Keratinocyte (primary cell): Measurements from ENCODE around the gene ZFP30. TPM values are rescaled to one million over a fixed set of nuclear protein-coding genes. Genes with fewer than 3 reads are reported as not detected.
A peak's percentile ranks its signal among the peaks of the same experiment; 100 is the strongest.

ENCODE experiments used
- DNase-seq: peaks from one replicate; pipeline ENCODE4 v3.0.0-alpha.2; 2011; ENCODE audit warnings: low read depth, missing footprints, low spot score
- FAIRE-seq: peaks from 2 replicates; lab custom pipeline; 2011; peaks lifted over from hg19 to GRCh38; lab: Jason Lieb, UNC
- H2AFZ ChIP-seq: 2 replicates; pipeline ENCODE4 v1.6.0; 2012; ENCODE audit warnings: low read length, control low read depth, inconsistent platforms; ENCODE audit not compliant: control insufficient read depth
- H3K27ac ChIP-seq: 2 replicates; pipeline ENCODE4 v1.5.1; 2011; ENCODE audit warnings: low read length; ENCODE audit not compliant: control insufficient read depth, insufficient read depth
- H3K27me3 ChIP-seq: 3 replicates; pipeline ENCODE4 v1.6.0; 2011; ENCODE audit warnings: low read length; ENCODE audit not compliant: control insufficient read depth, insufficient read depth; ENCODE audit errors: extremely low read depth
- H3K36me3 ChIP-seq, 2 experiments: 2 replicates in 1 of 2; 3 replicates in 1 of 2; pipeline ENCODE4 v1.5.1; 2011; ENCODE audit warnings: low read length in 2 of 2, mild to moderate bottlenecking in 1 of 2; ENCODE audit not compliant: control insufficient read depth in 2 of 2, insufficient read depth in 2 of 2; ENCODE audit errors: extremely low read depth in 1 of 2
- H3K4me1 ChIP-seq: 3 replicates; pipeline ENCODE4 v1.5.1; 2011; ENCODE audit warnings: low read length; ENCODE audit not compliant: control insufficient read depth, insufficient read depth; ENCODE audit errors: extremely low read depth
- H3K4me2 ChIP-seq: 3 replicates; pipeline ENCODE4 v1.6.0; 2011; ENCODE audit warnings: low read depth, low read length; ENCODE audit not compliant: control insufficient read depth, insufficient read depth; ENCODE audit errors: extremely low read depth
- H3K4me3 ChIP-seq, 3 experiments: fragments of 200-600 bp in 1 of 3; sonication (generic) in 1 of 3; 2 replicates in 2 of 3; 3 replicates in 1 of 3; pipeline ENCODE4 v1.5.1; 2011 to 2016; ENCODE audit warnings: low read length in 3 of 3, mild to moderate bottlenecking in 3 of 3, control low read depth in 2 of 3, inconsistent platforms in 1 of 3, low read depth in 1 of 3, mixed read lengths in 1 of 3, mixed run types in 1 of 3, moderate library complexity in 1 of 3; ENCODE audit not compliant: control insufficient read depth in 2 of 3, insufficient read depth in 2 of 3; ENCODE audit errors: extremely low read depth in 1 of 3
- H3K79me2 ChIP-seq: 2 replicates; pipeline ENCODE4 v1.6.0; 2012; ENCODE audit warnings: low read length; ENCODE audit not compliant: control insufficient read depth, insufficient read depth
- H3K9ac ChIP-seq: 3 replicates; pipeline ENCODE4 v1.6.0; 2011; ENCODE audit warnings: low read length; ENCODE audit not compliant: control insufficient read depth, insufficient read depth; ENCODE audit errors: extremely low read depth
- H3K9me1 ChIP-seq: 3 replicates; pipeline ENCODE4 v1.6.0; 2011; ENCODE audit warnings: low read length; ENCODE audit not compliant: control insufficient read depth, insufficient read depth; ENCODE audit errors: extremely low read depth
- H3K9me3 ChIP-seq: 2 replicates; pipeline ENCODE4 v1.5.1; 2012; ENCODE audit warnings: low read depth, low read length; ENCODE audit not compliant: control insufficient read depth
- H4K20me1 ChIP-seq: 3 replicates; pipeline ENCODE4 v1.6.0; 2011; ENCODE audit warnings: low read length; ENCODE audit not compliant: control insufficient read depth, insufficient read depth; ENCODE audit errors: extremely low read depth
- CTCF ChIP-seq, 3 experiments: IDR thresholded peaks in 1 of 3; conservative IDR thresholded peaks in 1 of 3; optimal IDR thresholded peaks in 1 of 3; 2 replicates in 2 of 3; 3 replicates in 1 of 3; pipeline versions ENCODE3 to v1.5.1; 2011; ENCODE audit warnings: low read length in 3 of 3, mild to moderate bottlenecking in 3 of 3, moderate library complexity in 2 of 3, control low read depth in 1 of 3, inconsistent platforms in 1 of 3; ENCODE audit not compliant: insufficient read depth in 2 of 3; ENCODE audit errors: extremely low read depth in 1 of 3
- EZH2 ChIP-seq: IDR thresholded peaks from one replicate; pipeline ENCODE4 v1.6.1; 2012; ENCODE audit warnings: inconsistent platforms, mild to moderate bottlenecking, low read length, moderate library complexity
- dilution Hi-C: fragments of 300-500 bp; cut with MboI; formaldehyde crosslinking; loops from one replicate; pipeline ENCODE4 v1.7.0; 2020; ENCODE audit warnings: low sequenced_read_pairs; ENCODE audit not compliant: extremely low pct_ligation_motif_present
- polyA plus RNA-seq, 5 experiments: library from polyadenylated mRNA; depleted of rRNA in 3 of 5; stranded (reverse) in 3 of 5; stranded (forward) in 1 of 5; unstranded in 1 of 5; fragments of >200 nt; gene quantifications; 1 replicate in 1 of 5; 2 replicates in 3 of 5; 3 replicates in 1 of 5; pipeline versions ENCODE4 v1.2.1 to v1.2.3, GENCODE V29; 2011 to 2012; ENCODE audit warnings: missing spikeins in 2 of 5, low read depth in 1 of 5, low replicate concordance in 1 of 5

The ZFP30 gene
- polyA plus RNA-seq, 1 donor (not counting 4 experiments of a cell fraction or from before 2014, with no cell fraction given): 4.2 TPM

DNA sequence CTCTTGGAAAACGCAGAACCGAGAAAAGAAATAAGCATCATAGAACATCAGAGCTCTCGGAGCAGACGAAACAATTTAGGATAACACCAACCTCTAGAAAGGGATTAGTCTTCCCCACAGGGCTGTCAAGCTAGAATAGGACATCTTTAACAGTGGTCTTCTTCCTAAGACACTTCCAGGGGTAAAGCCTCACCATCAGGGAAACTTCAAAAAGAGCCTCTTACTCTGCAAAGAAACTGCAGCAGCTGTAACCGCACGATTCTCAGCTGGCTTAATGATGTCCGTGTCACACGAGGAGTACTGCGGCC is 61.3 kb downstream of the ZFP30 start:
- H3K9me3 ChIP-seq: no peaks in the 10 kb centered on the region

GRCh38 chr19:37583340-37583739 is 71.9 kb downstream of the ZFP30 start:
- no peaks in the 10 kb centered on the region for H3K79me2 ChIP-seq
- H4K20me1 ChIP-seq: no peaks in the 10 kb centered on the region
- no peak overlapping the region for H2AFZ ChIP-seq
- peaks cover 8% of the 10 kb centered on the region for H3K9me3 ChIP-seq
- no peak overlapping the region for H3K9ac ChIP-seq
- no peaks in the 10 kb centered on the region for H3K27me3 ChIP-seq
- TF ChIP-seq CTCF (optimal IDR thresholded peaks at IDR 0.05 in 1 of 3, IDR thresholded peaks at IDR 0.05 in 1 of 3, conservative IDR thresholded peaks at IDR 0.05 in 1 of 3; ENCODE audit: extremely low read depth in 1 of 3, insufficient read depth in 2 of 3, low read length in 3 of 3) (no peak), EZH2 (no peak)
- H3K4me2 ChIP-seq: no peak overlapping the region
- no peaks in the 10 kb centered on the region for H3K9me1 ChIP-seq
- dilution Hi-C loops: no loop called here
- H3K4me3 ChIP-seq: no peak overlapping the region
- FAIRE-seq (no peak), DNase-seq (no peak)
- H3K4me1 ChIP-seq: no peaks in the 10 kb centered on the region
- H3K27ac ChIP-seq: no peak overlapping the region
- H3K36me3 ChIP-seq: peaks cover 0 to 11% of the 10 kb centered on the region in 2 experiments

More for the DNA sequence above, 61.3 kb downstream of the ZFP30 start:
- no peak for TF ChIP-seq EZH2
- TF ChIP-seq CTCF (optimal IDR thresholded peaks at IDR 0.05 in 1 of 3, IDR thresholded peaks at IDR 0.05 in 1 of 3, conservative IDR thresholded peaks at IDR 0.05 in 1 of 3; ENCODE audit: extremely low read depth in 1 of 3, insufficient read depth in 2 of 3, low read length in 3 of 3): no peak
- H3K36me3 ChIP-seq: no peaks in the 10 kb centered on the region
- peak overlapping the region; percentile 89 for H3K27ac ChIP-seq
- DNase-seq: no peak
- H3K9me1 ChIP-seq: no peaks in the 10 kb centered on the region
- dilution Hi-C loops: no loop called here
- H2AFZ ChIP-seq: peak overlapping the region; percentile 99
- peak overlapping the region; percentile 99 for H3K4me2 ChIP-seq
- no peaks in the 10 kb centered on the region for H4K20me1 ChIP-seq
- H3K4me1 ChIP-seq: peaks cover 11% of the 10 kb centered on the region
- H3K27me3 ChIP-seq: no peaks in the 10 kb centered on the region
- H3K79me2 ChIP-seq: no peaks in the 10 kb centered on the region
- peak overlapping the region; percentile 87 for H3K9ac ChIP-seq
- H3K4me3 ChIP-seq: peak overlapping the region; percentile 58 to 97 (median 96)
- FAIRE-seq: no peak
